HG02610 (cell line): ENCODE results near the gene NKX2-3.

Experiments used
- ATAC-seq: cut with Tn5 transposase; IDR thresholded peaks from one replicate; pipeline ENCODE4 v1.9.1; 2021; ENCODE audit warnings: mild to moderate bottlenecking, moderate library complexity; ENCODE audit not compliant: unreplicated experiment

NKX2-3 gene

DNA sequence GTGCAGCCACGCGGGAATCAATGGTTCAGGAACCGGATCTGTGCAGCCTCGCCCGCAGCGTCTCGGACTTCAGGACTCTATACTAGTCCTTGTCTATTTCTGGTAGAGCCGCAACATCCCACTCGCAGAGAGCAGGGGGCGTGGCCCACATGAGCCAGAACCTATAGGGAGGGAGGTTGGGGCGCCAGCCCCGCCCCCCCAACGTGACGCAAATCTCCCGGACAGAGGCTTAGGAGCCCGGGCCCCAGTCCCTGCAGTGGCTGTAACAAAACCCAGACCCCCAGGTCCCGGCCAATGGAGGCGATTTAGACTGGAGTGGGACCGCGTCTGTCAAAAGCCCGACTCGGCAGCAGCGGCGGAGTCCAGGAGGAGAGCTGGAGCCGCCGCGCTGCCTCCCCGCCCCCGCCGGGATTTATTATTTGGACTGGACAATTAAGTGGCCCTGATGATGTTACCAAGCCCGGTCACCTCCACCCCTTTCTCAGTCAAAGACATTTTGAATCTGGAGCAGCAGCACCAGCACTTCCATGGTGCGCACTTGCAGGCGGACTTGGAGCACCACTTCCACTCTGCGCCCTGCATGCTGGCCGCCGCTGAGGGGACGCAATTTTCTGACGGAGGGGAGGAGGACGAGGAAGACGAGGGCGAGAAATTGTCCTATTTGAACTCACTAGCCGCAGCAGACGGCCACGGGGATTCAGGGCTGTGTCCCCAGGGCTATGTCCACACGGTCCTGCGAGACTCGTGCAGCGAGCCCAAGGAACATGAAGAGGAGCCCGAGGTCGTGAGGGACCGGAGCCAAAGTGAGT is at the start of gene NKX2-3:
TSS of gene NKX2-3 (plus strand) at position 256 of the 809 bp plus-strand sequence. CDS start at position 446, 190 bp downstream.
- ATAC-seq, result peak; percentile 41

GRCh38 chr10:99484626-99485581 is 47.8 kb upstream of the NKX2-3 start:
- ATAC-seq, result no peak

- ATAC-seq, result no peak
These were observed 45.5 kb upstream of the NKX2-3 start for GRCh38 chr10:99487125-99487807.

GRCh38 chr10:99489271-99489670 is 43.5 kb upstream of the NKX2-3 start:
- no peak for ATAC-seq

DNA sequence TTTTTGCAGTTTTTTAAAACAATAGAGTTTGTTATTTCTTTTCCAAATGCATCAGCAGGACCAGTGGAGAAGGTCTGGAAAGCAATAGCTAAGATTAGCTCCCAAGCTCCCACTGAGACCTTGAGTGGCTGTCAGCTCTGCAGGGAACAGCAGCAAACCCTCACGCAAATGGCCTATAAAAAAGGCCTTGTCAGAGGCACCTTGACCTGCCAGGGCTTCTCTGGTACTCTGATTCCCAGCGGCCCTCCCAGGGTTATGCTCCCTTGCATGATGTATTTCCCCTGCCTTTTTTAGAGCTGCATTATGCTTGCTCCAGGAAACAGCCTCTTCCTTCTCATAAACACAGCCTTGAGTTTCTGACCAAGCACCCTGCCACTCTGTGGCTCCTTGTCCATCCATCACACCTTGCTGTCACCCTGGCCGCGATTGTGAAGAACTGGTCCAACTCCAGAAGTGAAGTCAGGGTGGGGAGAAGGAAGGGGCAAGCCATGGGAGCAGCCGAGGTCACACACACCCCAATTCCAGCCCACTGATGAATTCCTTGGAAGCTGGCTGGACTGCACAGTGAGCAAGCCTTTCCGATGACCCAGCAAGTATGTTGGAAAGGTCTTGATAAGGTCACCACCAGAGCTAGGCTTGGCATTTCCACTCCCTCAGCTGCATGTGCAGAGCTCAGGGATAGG is 35.3 kb upstream of the NKX2-3 start:
- ATAC-seq, result no peak

- no peak for ATAC-seq
These were observed 26.3 kb upstream of the NKX2-3 start for GRCh38 chr10:99506416-99506815.

GRCh38 chr10:99507265-99507664 is 25.5 kb upstream of the NKX2-3 start:
- no peak for ATAC-seq

DNA sequence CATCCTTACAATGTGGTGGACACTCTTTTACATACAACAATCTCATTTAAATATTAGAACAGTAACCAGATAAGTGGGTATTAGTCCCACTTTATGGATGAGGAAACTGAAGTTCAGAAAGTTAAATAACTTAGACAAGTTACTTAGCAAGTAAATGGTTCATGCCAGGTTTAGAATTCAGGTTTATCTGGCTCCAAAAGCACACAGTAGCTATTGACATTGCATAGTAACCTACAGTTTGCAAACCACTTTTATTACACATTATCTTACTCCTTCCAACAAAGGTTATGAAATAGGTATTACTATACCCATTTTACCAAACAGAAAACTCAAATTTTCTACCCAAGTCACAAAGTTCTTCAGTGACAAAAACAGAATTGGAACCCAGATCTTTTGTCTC is 19.7 kb upstream of the NKX2-3 start:
- no peak for ATAC-seq

DNA sequence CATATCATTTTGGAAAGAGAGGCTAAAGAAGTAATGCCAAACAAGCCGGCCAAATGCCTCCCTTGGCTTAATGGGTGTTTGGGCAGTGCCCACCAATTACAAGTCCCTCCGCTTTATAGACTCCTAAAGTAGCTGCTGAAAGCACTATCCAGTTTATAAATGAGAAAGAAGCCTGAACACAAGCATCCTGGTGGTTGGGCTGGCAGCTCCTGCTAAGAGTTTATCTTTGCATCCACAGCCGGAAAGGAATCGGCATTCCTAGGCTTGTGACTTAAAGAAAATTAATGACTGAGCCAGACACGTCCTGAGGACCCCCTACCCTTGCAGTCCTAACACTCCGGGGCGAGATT is 13.1 kb upstream of the NKX2-3 start:
- ATAC-seq, result no peak

- ATAC-seq, result no peak
These were observed 12.5 kb upstream of the NKX2-3 start for GRCh38 chr10:99520040-99520846.

DNA sequence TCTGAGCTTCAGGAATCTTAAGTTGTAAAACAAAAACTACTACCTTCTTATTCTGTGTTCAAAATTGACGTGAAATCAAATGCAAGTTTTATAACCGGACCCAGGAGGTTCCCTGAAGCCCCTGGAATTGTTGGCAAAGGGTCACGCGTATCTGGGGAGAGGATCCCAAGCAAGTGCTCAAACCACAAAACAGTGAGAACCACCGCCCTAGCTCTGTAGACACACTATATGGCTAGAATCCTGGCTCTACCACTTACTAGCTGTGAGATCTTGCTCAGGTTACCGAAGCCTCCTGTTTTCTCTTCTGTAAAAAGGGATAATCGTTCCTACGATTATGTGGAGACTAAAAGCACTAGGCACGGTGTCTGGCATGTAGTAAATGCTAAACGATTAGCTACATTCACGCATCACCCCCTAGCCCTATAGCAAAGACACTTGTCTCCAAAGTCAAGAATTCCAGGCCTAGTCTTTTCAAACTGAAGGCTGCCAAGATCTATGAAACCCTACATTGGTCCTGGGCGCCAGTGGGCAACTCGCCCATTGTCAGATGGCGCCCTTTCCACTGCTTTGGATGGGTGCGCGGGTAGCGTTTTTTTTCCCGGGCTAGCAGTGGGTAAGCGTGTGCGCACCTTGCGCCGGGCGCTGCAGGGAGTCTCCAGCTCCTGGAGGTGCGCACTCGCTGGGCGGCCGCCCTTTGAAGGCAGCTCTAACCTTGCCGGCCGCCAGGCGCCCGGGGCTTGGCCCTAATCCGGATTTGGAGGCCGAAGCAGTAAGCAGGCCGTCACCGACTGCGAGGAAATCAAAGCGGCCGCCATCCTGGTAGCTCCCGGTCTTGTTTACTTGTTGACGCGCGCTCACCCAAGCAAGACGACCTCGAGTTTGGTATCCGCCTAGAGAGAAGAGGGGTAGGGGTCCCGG is 11.6 kb upstream of the NKX2-3 start:
- no peak for ATAC-seq

GRCh38 chr10:99521765-99522469 is 10.8 kb upstream of the NKX2-3 start:
- no peak for ATAC-seq

- no peak for ATAC-seq
These were observed 10.1 kb upstream of the NKX2-3 start for GRCh38 chr10:99522470-99523250.

DNA sequence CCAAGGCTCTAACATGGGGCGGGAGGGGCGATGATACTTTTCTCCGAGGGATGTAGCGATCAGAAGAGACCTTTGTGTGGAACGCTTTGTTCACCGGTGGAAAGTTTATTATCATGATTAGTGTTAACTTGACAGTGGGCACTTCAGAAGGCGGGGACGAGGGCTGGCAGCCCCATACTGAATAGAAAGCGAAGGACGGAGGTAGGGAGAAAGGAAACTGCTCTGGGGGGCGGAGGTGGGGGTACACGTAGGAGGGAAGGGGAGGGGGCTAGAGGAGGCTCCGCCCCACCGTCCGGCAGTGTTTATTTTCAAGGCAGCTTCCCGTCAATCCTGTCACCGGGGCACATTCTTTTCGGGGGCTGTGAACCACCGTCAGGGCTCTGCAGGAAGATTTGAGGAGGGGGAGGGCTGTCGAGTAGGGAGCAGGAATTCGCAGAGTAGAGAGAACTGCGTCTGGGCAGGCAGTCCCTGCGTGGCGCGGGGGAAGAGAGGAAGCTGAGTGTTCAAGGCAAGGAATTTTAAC is 9.4 kb upstream of the NKX2-3 start:
- ATAC-seq, result no peak

- ATAC-seq, result no peak
These were observed 8.6 kb upstream of the NKX2-3 start for GRCh38 chr10:99524050-99524666.

- no peak for ATAC-seq
These were observed 7.9 kb upstream of the NKX2-3 start for GRCh38 chr10:99524736-99525380.
